Right hindlimb (tissue), 1 donor: ENCODE measurements around the gene ERI2.
A peak's percentile ranks its signal among the peaks of the same experiment; 100 is the strongest.

Source experiments
- DNase-seq: peaks from one replicate; pipeline ENCODE4 v3.0.0-alpha.2; 2018

The ERI2 gene, protein sequence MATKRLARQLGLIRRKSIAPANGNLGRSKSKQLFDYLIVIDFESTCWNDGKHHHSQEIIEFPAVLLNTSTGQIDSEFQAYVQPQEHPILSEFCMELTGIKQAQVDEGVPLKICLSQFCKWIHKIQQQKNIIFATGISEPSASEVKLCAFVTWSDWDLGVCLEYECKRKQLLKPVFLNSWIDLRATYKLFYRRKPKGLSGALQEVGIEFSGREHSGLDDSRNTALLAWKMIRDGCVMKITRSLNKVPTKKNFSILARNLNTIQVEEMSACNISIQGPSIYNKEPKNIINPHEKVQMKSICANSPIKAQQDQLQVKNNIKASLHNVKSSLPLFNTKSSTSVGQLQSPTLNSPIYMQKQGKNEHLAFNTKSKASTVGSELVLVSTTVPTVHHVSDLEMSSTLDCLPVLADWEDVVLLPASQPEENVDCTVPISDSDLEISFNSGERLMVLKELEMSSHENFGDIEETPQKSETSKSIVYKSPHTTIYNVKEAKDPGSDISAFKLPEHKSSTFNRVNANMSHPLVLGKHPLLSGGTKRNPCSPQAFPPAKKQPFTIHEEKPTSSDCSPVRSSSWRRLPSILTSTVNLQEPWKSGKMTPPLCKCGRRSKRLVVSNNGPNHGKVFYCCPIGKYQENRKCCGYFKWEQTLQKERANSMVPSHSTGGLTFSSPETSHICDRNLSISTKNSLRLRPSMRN

DNA sequence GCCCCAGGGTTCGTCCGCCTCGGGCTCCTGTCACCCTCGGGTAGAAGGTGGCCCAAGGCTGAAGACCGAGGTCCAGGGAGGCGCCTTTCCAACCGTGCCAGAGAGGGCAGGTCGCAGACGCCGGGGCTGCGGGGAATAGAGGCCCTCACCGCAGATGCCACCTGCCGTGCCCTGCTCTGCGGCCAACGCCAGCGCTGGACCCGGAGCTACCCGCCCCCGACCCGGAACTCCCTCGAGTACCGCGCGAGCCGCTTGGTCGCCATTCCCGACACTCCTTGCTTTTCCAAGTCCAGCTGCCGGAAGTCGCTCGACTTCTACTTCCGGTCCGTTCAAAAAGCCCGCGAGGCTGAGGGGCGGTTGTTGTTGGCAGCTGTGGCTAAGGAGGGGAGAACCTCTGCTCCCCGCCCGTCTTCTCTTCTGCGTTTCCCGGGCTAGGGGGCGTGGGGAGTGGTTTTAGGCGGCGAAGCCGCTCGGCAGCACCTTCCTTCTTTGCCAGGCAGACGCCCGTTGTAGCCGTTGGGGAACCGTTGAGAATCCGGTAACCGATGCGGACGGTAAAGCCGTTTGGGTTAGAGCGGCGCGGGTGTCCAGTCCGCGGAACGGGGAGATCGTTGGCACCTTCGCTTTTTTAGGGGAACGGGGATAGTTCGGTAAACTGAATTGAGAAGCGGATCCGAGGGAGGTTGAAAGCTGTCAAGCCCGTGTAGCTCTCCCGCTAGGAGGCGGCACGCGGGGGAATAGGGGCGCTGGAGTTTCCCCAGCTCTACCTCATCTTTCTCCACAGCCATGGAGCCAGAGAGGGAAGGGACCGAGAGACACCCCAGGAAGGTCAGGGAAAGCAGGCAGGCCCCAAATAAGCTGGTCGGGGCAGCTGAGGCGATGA, at the start of gene ERI2, which contains the start of gene REXO5:
TSS of gene ERI2 (minus strand) at position 305 of the 883 bp plus-strand sequence. CDS start at position 263, 42 bp downstream.
TSS of gene REXO5 (plus strand) at position 360 of the 883 bp plus-strand sequence. CDS start at position 787, 427 bp downstream.
- peak; percentile 97 for DNase-seq

DNA sequence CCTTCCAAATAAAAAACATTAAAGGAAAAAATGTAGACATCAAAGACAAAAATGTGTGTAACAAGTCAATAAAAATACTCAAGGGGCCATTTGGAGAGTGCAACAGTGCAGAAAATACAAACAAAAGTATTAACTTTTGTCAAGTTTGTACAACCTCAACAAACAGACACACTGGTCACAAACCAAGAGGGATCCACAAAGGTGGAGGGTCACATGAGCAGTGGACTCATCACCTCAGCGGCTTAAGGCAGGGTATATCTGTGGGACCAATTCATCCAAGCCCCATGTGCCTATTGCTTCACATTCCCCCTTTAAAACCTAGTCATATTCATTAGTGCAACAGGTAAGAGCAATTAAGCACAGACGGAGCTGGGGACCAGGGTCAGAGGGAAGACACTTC, 48.7 kb upstream of the ERI2 start:
- DNase-seq, result no peak

DNA sequence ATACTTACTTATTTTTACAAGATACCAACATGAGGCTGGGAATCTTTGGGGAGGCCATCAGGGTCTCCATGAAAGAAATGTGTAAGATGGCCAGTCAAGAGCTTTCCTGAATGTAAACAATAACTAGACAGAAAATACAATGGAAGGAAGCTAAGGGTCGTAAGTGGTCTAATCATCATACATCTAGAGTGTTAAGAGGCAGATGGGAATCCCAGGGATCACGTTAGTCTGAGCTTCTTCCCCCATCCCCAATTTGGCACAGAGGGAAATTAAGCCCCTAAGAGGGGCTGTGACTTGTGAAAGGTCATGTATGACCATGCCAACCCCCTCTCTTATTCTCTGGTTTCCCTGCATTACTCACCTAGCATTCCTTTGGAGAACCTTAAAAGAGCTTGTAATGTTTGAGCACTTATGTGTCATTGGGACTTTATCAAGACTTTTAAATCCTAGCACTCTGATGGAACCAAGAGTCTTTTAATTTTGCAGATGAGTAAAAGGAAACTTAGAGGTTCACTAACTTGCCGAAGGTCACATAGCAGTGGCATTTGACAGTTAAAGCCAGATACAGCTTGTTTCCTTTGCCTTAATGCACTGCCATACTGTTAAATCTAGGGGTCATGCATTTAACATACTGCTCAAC, 47.8 kb upstream of the ERI2 start:
- no peak for DNase-seq

DNA sequence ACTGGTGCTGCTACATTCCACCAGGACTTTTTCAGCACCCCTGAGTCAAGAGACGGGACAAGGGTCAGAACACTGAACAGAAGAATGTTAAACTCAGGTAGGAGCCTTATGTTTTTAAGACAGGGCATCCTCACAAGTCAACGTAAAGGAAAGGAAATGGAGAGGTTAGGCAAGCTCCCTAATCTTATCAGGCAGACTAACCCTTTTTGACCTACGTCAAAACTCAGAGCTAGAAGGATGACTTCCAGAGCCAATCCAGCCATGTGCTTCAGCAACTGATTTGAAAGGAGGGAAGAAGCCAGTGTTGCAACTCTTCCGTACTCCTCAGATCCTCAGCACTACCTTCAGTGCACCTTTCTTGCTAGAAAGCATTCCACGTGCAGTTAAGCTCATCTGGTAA, 46.9 kb upstream of the ERI2 start:
- DNase-seq, result no peak

DNA sequence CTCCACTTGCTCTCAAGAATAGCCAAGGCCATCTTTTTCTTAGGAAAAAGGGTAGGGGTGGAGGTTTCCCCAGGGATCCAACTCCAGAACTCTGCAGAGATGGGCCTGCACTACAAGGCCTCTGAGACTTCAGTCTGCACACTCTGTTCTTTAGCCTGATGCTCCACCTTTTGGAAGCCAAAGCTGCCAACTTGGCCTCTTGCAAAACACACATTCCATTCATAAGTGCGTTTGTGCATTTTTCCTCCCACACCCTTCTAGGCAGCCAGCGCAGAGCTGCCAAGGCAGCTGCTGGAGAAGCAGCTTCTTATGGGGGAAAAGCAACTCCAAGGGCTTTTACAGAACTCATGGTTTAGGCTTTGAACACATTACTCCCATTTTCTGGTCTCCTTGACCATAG, 45.3 kb upstream of the ERI2 start:
- peak; percentile 90 for DNase-seq

DNA sequence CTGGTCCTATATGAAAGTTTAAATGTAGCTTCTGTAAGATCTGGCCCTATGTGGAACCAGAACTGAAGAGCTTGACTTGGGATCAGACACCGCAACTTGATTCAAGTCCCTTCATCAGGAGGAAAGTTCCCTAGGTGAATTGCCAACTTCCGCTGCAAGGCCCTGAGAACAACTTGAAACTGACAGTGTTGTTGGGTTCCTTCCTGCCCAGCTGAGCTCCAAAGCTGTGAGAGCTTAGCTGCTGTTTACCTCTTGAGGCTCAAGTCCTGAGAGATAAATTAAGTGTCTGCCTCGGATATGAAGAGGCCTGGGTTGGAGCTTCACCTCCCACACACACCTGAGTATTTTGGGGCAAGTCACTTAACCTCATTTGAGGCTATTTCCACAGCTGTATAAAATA, 44.7 kb upstream of the ERI2 start:
- DNase-seq, result no peak

DNA sequence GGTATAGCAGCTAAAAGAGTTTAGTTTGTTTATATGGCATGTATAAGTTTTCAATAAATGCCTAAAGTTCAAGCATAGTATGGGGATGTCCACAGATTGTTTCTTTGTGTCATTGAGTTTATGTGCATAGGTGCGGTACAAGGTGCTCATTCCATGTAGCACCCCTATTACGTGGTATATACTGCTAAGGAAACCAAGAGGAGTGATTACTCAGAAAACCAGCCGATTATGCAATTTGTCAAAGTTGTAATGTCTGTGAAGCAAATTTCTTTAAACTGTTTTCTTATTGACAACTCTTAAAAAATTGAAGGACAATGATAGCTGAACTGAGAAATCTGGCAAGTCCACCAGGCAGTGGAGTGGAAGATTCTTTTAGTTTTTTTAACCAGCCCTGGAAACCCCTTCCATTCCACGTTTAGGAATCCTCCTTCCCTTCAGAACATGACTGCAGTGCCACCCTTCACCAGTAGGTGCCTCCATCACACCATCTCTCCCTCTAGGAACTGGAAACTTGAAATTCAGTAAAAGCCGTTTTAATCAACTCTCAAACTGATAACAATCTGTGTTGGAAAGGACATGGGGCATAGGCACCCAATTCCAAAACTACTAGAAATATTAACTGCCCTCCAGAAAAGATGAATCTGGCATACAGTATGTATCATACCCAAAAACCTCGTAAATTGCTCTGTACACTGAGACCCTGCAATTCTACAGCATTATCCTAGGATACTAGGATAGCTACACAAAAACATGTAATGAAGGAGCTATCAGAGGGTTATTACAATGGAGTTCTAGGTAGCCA, 43.5 kb upstream of the ERI2 start:
- DNase-seq, result peak; percentile 78

DNA sequence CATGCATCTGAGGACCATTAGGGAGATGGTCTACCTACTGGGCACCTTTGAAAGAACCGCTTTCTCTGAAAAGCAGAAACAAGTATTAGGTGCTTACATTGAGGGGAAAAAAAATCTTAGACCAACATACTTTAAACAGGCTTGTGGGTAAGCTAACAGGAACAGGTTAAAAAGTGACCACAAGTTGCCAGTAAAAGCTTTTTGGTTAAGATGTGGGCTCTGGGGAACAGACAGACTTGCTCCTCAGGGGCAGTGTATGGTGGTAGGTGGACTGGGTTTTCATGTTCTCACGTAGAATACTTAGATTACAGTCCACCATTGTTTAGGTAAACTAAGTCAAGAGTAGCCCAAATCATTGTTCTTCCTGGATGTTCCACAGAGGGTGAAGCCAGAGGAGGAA, 41.3 kb upstream of the ERI2 start:
- DNase-seq, result no peak

DNA sequence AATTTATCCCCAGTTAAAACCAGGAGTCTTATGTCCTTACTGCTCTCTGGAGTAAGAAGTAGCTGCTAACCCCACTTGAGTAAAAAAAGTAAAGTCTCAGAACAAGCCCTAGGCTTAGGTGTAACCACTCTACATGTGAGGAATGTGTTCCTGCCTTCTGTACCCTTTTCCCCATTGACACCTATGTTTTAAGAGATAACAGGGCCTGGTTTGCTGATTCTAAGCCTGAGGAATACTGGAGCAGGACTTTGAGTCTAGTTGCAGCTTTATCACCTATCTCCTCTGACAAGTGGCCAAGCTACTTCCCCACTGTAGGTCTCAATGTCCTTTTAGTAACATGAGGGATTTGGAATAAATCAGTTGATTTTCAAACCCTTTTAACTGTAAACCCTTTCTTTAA, 40.3 kb upstream of the ERI2 start:
- DNase-seq, result no peak

DNA sequence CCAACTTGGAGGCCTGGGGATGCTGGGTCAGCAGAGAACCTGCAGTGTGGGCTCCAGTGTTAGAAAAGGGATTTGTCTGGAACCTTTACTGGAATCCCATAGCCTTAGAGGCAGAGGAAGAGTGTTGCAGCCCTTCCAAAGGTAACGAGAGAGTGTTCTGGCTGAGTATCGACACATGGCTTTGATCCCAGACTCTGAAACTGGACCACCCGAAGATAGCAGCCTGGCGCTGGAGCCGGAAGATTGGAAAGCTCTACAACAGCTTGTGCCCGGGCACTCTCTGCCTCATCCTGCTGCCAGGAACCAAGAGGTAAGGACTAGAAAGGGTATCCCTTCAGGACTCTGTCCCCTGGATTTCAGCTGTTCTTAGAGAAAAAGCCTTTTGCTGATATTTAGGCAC, 39.8 kb upstream of the ERI2 start:
- DNase-seq, result no peak

DNA sequence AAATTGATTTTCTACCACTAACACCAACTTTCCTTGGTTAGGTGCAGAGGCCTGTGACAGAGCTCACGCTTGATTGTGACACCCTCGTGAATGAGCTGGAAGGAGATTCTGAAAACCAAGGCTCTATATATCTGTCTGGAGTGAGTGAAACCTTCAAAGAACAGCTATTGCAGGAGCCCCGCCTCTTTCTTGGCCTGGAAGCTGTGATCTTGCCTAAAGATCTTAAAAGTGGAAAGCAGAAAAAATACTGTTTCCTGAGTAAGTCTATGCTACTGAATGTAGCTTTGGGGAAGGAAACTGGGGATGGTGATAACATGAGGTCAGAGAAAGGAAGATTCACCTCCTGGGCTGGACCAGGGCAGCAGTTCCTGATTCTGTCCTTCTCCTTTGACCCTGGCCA, 38.3 kb upstream of the ERI2 start:
- DNase-seq, result no peak

DNA sequence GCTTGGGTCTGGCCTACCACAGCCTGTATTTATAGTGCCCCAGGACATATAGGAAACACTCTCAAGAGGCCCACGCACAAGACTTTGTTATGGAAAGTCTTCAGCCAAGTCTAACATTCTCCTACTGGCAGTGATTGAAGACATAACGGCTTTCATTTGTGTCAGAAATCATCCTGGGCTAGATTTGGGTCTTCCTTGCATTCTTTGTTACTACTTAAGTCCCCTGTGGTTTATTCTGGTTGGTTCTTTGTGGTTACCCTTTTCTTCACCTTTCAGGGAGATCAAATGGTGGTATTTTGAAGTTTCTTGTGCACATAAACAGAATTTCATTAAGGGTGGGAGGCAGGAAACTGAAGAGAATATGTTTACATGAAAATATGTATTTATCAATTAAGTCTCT, 37.8 kb upstream of the ERI2 start:
- DNase-seq, result no peak

DNA sequence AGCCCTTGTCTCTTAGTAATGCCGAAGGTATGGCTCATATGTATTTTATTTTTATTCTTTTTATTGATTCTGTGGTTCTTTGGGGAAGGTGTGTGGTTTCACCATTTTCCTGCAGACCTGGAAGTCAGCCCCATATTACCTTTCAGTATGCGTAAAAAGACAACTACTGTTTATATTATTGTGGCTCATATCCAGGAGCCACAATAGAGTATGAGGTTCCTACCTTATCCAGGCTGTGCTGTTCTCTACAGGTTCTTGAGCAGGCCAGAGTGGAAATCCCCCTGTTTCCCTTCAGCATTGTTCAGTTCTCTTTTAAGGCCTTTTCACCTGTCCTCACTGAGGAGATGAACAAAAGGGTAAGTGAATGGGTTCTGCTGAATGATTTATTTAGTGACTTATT, 33.2 kb upstream of the ERI2 start:
- no peak for DNase-seq

DNA sequence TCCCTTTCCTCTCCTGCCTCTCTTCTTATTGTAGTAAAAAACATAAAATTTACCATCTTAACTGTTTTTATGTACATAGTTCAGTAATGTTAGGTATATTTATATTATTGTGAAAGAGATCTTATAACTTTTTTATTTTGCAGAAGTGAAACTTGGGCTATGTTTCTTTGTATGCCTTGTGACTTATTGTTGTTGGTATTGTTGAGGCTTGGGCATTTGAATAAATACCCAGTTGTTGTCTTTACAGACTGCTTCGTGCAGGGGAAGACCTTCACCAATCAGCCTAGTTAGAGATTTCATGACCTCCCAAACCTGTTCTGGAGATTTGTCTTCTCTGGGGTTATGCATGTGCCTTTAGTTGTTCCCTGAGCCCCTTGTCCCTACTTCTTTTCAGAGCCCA, 32.0 kb upstream of the ERI2 start:
- DNase-seq, result no peak

DNA sequence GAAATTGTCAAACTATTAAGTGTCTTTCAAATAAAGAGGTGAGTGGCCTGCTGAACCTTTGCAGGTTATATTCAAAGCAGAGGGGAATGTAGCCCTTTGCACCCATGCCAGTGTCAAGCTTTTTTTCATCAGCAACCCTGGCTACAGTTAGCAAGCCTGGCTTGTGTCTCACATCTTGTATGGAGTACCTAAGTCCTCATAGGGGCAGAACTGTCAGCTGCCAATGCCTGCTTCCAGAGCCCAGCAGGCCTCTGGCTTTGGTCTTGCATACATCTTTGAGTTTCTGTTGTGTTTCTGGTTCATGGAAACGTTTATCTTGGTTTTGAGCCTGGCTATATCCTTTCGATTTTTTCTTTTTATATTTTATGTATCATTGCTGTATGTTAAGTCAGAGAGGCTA, 26.8 kb upstream of the ERI2 start:
- no peak for DNase-seq

DNA sequence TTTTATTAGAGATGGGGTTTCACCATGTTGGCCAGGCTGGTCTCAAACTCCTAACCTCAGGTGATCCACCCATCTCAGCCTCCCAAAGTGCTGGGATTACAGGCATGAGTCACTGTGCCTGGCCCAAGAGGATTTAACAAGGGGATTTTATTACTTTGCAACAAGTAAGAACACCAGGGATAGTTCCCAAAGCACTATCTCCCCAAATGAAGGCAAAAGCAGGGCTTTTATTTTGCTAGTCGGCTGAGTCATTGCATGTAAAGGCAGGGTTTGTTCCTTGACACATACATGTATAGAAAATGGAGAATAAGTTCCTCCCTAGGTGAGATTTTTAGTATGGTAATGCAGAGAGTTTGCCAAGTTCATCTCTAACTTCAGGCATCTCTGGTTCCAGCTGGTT, 24.1 kb upstream of the ERI2 start:
- no peak for DNase-seq

DNA sequence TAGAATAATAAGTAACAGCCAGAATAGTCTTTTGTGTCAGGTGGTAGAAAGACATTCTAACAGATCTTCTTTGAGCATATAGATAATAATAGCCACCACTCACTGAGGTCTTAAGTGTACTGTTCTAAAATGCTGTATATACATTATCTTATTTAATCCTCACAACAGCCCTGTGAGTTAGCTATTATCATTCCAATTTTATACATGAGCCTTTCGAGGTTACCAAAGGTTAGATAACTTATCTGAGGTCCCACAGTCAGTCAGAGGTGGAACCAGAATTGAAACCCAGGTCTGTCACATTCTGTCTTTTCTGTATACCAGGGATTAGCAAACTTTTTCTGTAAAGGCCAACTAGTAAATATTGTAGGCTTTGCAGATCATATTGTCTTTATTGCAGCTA, 23.3 kb upstream of the ERI2 start:
- no peak for DNase-seq

DNA sequence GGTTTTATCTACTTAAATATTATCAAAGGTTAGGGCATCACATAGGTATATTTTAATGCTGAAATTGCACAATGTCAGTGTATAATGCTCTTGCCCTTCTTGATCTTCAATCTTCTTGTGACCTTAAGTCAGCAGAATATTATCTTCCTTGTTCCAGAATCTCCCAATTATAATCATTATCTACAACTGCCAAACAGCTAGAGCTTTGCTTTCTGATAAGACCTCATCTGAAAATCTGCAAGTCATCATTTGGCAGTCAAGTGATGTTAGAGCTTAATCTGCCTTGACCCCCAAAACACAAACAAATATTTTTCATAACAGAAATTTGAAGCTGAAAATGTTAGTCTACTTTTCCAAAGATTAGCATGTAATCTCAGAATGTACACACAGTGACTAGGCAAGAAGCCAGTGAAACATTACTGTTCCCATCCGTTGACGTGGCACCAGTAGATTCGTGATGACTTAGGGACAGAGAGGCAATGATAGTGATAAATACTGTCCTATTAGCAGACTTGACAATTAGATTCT, 19.8 kb upstream of the ERI2 start:
- DNase-seq, result no peak

DNA sequence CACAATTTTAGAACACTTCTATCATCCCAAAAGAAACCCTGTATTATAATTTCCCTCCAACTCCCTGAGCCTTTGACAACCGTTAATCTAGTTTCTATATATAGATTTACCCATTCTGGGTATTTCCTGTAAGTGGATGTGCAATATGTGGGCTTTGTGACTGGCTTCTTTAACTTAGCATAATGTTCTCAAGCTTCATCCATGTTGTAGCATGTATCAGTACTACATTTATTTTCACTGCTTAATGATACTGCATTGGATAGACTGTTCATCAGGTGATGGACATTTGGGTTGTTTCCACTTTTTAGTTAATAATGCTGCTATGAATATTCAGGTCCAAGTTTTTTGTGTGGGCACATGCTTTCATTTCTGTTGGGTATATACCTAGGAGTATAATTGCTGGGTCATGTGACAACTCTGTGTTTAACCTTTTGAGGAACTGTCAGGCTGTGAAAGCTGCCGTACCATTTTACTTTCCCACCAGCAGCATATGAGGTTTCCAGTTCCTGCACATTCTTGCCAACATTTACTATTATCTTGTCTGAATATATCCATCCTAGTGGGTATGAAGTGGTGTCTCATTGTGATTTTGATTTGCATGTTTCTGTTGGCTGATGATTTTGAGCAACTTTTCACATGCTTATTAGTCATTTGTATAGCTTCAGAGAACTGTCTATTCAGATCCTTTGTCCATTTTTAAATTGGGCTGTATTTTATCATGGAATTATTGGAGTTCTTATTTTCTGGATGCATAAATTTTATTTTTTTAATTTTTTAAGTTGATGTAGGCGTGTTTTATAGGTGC, 16.5 kb upstream of the ERI2 start:
- no peak for DNase-seq

DNA sequence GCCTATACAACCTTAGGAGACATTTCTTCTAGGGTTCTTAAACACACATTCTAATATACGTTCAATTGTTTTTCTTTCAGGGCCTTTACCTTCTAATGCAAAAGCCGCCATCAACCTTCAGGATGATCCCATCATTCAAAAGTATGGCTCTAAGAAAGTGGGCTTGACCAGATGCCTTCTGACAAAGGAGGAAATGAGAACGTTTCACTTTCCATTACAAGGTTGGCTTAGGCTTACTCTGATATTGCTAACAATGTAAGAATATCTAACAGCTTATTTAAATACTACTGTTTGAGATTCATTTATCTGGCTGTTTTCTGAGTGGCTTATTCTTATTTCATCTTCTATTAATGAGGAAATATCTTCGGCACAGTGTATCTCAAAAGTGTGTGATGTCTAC, 15.4 kb upstream of the ERI2 start:
- no peak for DNase-seq
